ENCODE measurements around the gene TSPOAP1. TPM values are rescaled to one million over a fixed set of nuclear protein-coding genes. Genes with fewer than 3 reads are reported as not detected.

The TSPOAP1 gene
- total RNA-seq, 1 experiment from 2014 or later = 10.9 TPM

DNA sequence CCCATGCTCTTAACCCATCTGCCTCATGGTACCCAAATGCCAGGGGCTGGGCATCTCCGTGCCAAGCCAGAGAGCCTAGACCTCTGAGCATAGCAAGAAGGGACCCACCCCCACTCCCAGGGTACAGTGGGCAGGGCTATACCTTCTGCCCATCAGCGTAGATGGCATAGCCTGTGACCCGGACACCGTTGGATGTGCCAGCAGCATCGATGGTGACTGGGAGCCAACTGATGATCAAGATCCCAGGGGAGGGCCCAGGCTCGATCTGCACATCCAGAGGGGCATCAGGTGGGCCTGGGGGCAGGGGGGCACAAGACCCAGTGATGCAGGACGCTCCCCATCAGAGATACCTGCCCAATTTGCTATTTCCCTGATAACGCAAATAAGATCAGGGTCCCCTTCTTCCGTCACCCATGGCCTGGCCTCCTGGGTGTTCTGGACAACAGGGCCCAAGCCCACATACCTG lies 17.1 kb downstream of the TSPOAP1 start (continued):
- TF ChIP-seq, protein P1, sequence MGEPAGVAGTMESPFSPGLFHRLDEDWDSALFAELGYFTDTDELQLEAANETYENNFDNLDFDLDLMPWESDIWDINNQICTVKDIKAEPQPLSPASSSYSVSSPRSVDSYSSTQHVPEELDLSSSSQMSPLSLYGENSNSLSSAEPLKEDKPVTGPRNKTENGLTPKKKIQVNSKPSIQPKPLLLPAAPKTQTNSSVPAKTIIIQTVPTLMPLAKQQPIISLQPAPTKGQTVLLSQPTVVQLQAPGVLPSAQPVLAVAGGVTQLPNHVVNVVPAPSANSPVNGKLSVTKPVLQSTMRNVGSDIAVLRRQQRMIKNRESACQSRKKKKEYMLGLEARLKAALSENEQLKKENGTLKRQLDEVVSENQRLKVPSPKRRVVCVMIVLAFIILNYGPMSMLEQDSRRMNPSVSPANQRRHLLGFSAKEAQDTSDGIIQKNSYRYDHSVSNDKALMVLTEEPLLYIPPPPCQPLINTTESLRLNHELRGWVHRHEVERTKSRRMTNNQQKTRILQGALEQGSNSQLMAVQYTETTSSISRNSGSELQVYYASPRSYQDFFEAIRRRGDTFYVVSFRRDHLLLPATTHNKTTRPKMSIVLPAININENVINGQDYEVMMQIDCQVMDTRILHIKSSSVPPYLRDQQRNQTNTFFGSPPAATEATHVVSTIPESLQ (CRISPR knock-in tag; IDR thresholded peaks at IDR 0.05) = no peak
- no peak for TF ChIP-seq SOX15 (CRISPR knock-in tag; IDR thresholded peaks at IDR 0.05)
- no peak for TF ChIP-seq RORB (CRISPR knock-in tag; IDR thresholded peaks at IDR 0.05)
- TF ChIP-seq E2F5 (CRISPR knock-in tag; IDR thresholded peaks at IDR 0.05) = no peak

DNA sequence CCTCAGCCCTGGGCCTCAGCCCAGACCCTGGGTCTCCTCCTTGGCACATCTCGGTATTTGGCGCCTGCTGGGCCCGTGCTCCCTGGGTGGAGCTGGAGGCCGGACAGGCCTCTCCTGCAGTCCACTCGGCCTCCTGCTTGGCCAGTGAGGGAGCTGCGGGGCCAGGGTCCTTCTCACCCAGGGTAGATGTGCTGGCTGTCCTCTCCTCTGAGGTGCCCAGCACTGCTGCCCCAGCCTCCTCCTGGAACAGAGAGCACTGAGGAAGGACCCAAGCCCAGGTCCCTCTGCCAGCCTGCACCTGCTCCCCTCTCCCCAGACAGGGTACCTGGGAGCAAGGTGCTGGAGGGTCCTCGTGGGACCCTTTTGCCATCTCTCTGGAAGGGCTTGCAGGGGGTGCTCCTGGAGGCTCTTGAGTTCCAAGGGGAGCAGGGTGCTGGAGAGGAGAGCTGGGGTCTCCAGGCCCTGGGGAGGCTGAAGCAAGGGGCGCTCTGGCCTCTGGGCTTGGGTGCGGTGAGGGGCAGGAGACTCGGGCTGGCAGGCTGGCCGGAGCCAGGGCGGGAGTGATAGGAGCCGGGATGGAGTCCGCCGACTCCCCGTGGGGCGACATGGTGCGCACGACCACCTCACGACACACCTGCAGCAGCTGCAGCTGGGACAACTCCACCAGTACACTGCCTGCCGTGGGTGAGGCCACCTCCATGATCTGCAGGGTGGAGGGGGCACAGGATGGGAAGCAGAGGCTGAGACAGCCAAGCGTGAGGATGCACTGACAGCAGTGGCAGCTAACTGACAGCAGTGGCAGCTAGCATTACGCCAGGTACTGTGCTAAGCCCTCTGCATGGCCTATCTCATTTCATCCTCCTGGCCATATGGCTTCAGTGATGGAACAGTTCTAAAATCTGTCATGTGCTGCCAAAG lies 17.8 kb downstream of the TSPOAP1 start:
- no peak for ATAC-seq
- ChIA-PET POLR2A (no interaction called here), CTCF (interaction anchor here (0.6 to 1.2 kb wide), 2 partner anchors 135 to 136 kb away, joined by 3 to 4 read pairs; no protein-coding TSS in a partner anchor)
- Mint-ChIP-seq H3K36me3 (no peaks in the 10 kb centered on the region), H3K9me3 (no peaks in the 10 kb centered on the region), H3K27me3 (ENCODE audit: low read depth) (no peaks in the 10 kb centered on the region; the same call in 1 of the 2 replicates), H3K4me1 (peaks cover 5% of the 10 kb centered on the region), H3K27ac (no peak overlapping the region), H3K4me3 (no peak overlapping the region)
- TF ChIP-seq AR (CRISPR knock-in tag; IDR thresholded peaks at IDR 0.05) = no peak
- TF ChIP-seq, protein P2, sequence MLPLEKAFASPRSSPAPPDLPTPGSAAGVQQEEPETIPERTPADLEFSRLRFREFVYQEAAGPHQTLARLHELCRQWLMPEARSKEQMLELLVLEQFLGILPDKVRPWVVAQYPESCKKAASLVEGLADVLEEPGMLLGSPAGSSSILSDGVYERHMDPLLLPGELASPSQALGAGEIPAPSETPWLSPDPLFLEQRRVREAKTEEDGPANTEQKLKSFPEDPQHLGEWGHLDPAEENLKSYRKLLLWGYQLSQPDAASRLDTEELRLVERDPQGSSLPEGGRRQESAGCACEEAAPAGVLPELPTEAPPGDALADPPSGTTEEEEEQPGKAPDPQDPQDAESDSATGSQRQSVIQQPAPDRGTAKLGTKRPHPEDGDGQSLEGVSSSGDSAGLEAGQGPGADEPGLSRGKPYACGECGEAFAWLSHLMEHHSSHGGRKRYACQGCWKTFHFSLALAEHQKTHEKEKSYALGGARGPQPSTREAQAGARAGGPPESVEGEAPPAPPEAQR (CRISPR knock-in tag; IDR thresholded peaks at IDR 0.05) = no peak
- TF ChIP-seq, protein P3, sequence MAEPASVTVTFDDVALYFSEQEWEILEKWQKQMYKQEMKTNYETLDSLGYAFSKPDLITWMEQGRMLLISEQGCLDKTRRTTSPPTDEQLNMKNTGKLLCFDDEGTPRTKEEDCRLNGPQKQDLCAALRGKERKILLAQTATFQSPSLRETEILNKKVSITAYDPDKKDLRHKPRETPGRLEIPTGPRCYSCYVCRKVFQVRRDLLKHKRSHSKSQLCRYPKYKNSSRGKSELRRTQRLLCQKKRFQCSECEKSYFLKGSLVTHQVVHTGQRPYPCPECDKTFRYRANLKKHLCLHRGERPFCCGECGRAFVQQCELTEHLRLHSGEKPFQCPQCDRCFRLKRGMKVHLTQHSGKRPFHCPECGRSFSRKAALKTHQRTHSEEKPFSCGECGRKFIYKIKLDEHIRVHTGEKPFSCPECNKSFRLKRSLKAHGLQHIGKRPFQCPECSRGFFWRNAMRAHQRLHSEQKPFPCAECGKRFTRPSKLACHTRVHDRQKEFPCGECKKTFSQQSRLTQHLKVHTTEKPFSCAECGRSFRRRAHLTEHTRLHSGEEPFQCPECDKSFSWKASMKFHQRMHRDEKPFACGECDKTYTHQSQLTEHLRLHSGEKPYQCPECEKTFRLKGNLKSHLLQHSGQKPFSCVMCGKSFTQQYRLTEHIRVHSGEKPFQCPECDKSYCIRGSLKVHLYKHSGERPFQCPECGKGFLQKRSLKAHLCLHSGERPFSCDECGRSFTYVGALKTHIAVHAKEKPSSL (CRISPR knock-in tag; conservative IDR thresholded peaks at IDR 0.05) = no peak
- no peak for TF ChIP-seq SP1 (CRISPR knock-in tag; conservative IDR thresholded peaks at IDR 0.05)
- TF ChIP-seq ZNF232 (CRISPR knock-in tag; IDR thresholded peaks at IDR 0.05) = no peak
- TF ChIP-seq FOXK1 (CRISPR knock-in tag; IDR thresholded peaks at IDR 0.05) = no peak
- TF ChIP-seq ETV6 (CRISPR knock-in tag; IDR thresholded peaks at IDR 0.05) = no peak
- TF ChIP-seq ZNF317 (CRISPR knock-in tag; IDR thresholded peaks at IDR 0.05; ENCODE audit: borderline replicate concordance, low read depth) = no peak
- no peak for TF ChIP-seq ZNF219 (CRISPR knock-in tag; IDR thresholded peaks at IDR 0.05; ENCODE audit: borderline replicate concordance)
- DNase-seq (ENCODE audit: low spot score) = no peak

Data from WTC11 (cell line).